SK-N-SH (cell line): ENCODE measurements around the gene SFRP5. TPM values are rescaled to one million over a fixed set of nuclear protein-coding genes. Genes with fewer than 3 reads are reported as not detected.

ENCODE experiments used
- CTCF ChIA-PET: fragments of 300-600, 350-600 bp; formaldehyde crosslinking; extraction: SDS; loops from one replicate; lab custom pipeline; 2021; lab: Yijun Ruan, JAX
- POLR2A ChIA-PET: fragments of 350-600 bp; sonication (Branson Sonifier 250); formaldehyde crosslinking; extraction: SDS; loops from one replicate; lab custom pipeline; 2020; ENCODE audit warnings: antibody characterized with exemption, inconsistent platforms; lab: Yijun Ruan, JAX
- DNase-seq: peaks from one replicate; pipeline ENCODE4 v3.0.0; 2012
- H2AFZ ChIP-seq: fragments of 200-600 bp; sonication (generic); 2 replicates; pipeline ENCODE4 v1.8.1; 2016; ENCODE audit warnings: antibody characterized with exemption, mild to moderate bottlenecking, low read depth
- H3F3A ChIP-seq: fragments of 200-600 bp; sonication (generic); replicated peaks from 2 replicates; pipeline ENCODE3; 2016; ENCODE audit warnings: antibody characterized with exemption, mild to moderate bottlenecking; ENCODE audit not compliant: insufficient read depth
- H3K27ac ChIP-seq, 2 experiments: fragments of 200-500 bp in 1 of 2; fragments of 200-600 bp in 1 of 2; sonication (Bioruptor generic) in 1 of 2; sonication (generic), shearing (Covaris generic) in 1 of 2; 2 replicates each; pipeline versions ENCODE4 v1.5.1 to v1.6.1; 2014 to 2016; ENCODE audit warnings: low read depth in 2 of 2, inconsistent platforms in 1 of 2, low read length in 1 of 2, mild to moderate bottlenecking in 1 of 2, mixed read lengths in 1 of 2
- H3K27me3 ChIP-seq: fragments of 200-600 bp; sonication (generic), shearing (Covaris generic); 2 replicates; pipeline ENCODE4 v1.6.1; 2016; ENCODE audit warnings: mixed run types; ENCODE audit not compliant: insufficient read depth
- H3K36me3 ChIP-seq, 2 experiments: fragments of 200-500 bp in 1 of 2; fragments of 200-600 bp in 1 of 2; sonication (Bioruptor generic) in 1 of 2; sonication (generic) in 1 of 2; replicated peaks in 1 of 2; 2 replicates each; pipeline versions ENCODE3 to v1.5.1; 2014 to 2016; ENCODE audit warnings: low read length in 1 of 2, mild to moderate bottlenecking in 1 of 2; ENCODE audit not compliant: insufficient read depth in 2 of 2, control insufficient read depth in 1 of 2
- H3K4me1 ChIP-seq, 2 experiments: fragments of 200-500 bp in 1 of 2; fragments of 200-600 bp in 1 of 2; sonication (Bioruptor generic) in 1 of 2; sonication (generic), shearing (Covaris generic) in 1 of 2; 2 replicates each; pipeline versions ENCODE4 v1.5.1 to v1.6.1; 2014 to 2016; ENCODE audit warnings: low read depth in 1 of 2, low read length in 1 of 2, mixed run types in 1 of 2; ENCODE audit not compliant: insufficient read depth in 2 of 2, control insufficient read depth in 1 of 2
- H3K4me2 ChIP-seq: fragments of 200-600 bp; sonication (generic), shearing (Covaris generic); 2 replicates; pipeline ENCODE4 v1.6.1; 2017; ENCODE audit warnings: mixed run types
- H3K4me3 ChIP-seq, 2 experiments: fragments of 200-500 bp in 1 of 2; fragments of 200-600 bp in 1 of 2; sonication (Bioruptor generic) in 1 of 2; sonication (generic), shearing (Covaris generic) in 1 of 2; 2 replicates each; pipeline versions ENCODE4 v1.5.1 to v1.8.1; 2014 to 2016; ENCODE audit warnings: low read depth in 2 of 2, inconsistent platforms in 1 of 2, low read length in 1 of 2, mild to moderate bottlenecking in 1 of 2, mixed read lengths in 1 of 2, moderate library complexity in 1 of 2
- H3K79me2 ChIP-seq: fragments of 200-600 bp; sonication (generic); 2 replicates; pipeline ENCODE4 v1.8.1; 2017; ENCODE audit warnings: mild to moderate bottlenecking; ENCODE audit not compliant: insufficient read depth
- H3K9ac ChIP-seq: fragments of 200-600 bp; sonication (generic); 2 replicates; pipeline ENCODE4 v1.6.1; 2017; ENCODE audit warnings: mixed run types
- H3K9me2 ChIP-seq: fragments of 200-600 bp; sonication (generic); 2 replicates; pipeline ENCODE4 v1.6.1; 2017; ENCODE audit warnings: mixed run types
- H3K9me3 ChIP-seq: fragments of 200-600 bp; sonication (generic); 2 replicates; pipeline ENCODE4 v1.6.1; 2017; ENCODE audit warnings: mixed run types, mild to moderate bottlenecking, moderate library complexity
- H4K20me1 ChIP-seq: fragments of 200-600 bp; sonication (generic); 2 replicates; pipeline ENCODE4 v1.6.1; 2017; ENCODE audit warnings: mild to moderate bottlenecking, mixed run types; ENCODE audit not compliant: insufficient read depth
- CHD2 ChIP-seq: fragments of 150-350 bp; IDR thresholded peaks from 2 replicates; pipeline ENCODE4 v1.6.1; 2018; ENCODE audit warnings: low read length; ENCODE audit not compliant: partially characterized antibody
- EP300 ChIP-seq, 2 experiments: IDR thresholded peaks; 2 replicates each; pipeline versions ENCODE4 v1.4.0 to v1.6.1; 2012; ENCODE audit warnings: borderline replicate concordance in 1 of 2, low read depth in 1 of 2, low read length in 1 of 2
- EZH2phosphoT487 ChIP-seq: fragments of 200-600 bp; sonication (generic); IDR thresholded peaks from 2 replicates; pipeline ENCODE4 v1.6.1; 2017; ENCODE audit warnings: low read depth, mixed run types, mild to moderate bottlenecking, antibody characterized with exemption, moderate library complexity, borderline replicate concordance
- FOSL2 ChIP-seq: IDR thresholded peaks from 2 replicates; pipeline ENCODE4 v1.4.0; 2012; ENCODE audit warnings: low read depth, mild to moderate bottlenecking, moderate library complexity, borderline replicate concordance
- FOXJ3 ChIP-seq: sonication (generic); formaldehyde crosslinking; IDR thresholded peaks from 2 replicates; pipeline ENCODE4 v1.5.1; 2020; ENCODE audit warnings: mild to moderate bottlenecking, missing genetic modification reagents
- FOXM1 ChIP-seq: IDR thresholded peaks from 2 replicates; pipeline ENCODE4 v1.4.0; 2012; ENCODE audit warnings: low read depth, mild to moderate bottlenecking
- GATA2 ChIP-seq: sonication (generic); formaldehyde crosslinking; IDR thresholded peaks from 2 replicates; pipeline ENCODE4 v1.5.0; 2020; ENCODE audit warnings: mild to moderate bottlenecking, missing genetic modification reagents
- IRF3 ChIP-seq: fragments of 150-350 bp; IDR thresholded peaks from 2 replicates; pipeline ENCODE4 v1.6.1; 2016; ENCODE audit warnings: mild to moderate bottlenecking, low read depth, low read length
- JUND ChIP-seq: IDR thresholded peaks from 2 replicates; pipeline ENCODE4 v1.4.0; 2012
- MAX ChIP-seq: IDR thresholded peaks from 2 replicates; pipeline ENCODE4 v1.4.0; 2012; ENCODE audit warnings: low read depth
- MEF2A ChIP-seq: IDR thresholded peaks from 2 replicates; pipeline ENCODE4 v1.4.0; 2012; ENCODE audit warnings: low read depth, borderline replicate concordance
- MXI1 ChIP-seq: IDR thresholded peaks from 2 replicates; pipeline ENCODE4 v1.6.1; 2012; ENCODE audit warnings: mild to moderate bottlenecking, low read depth, low read length, improper control_type of control experiment
- NFIC ChIP-seq: IDR thresholded peaks from 2 replicates; pipeline ENCODE4 v1.4.0; 2012; ENCODE audit warnings: borderline replicate concordance
- PBX3 ChIP-seq: IDR thresholded peaks from 2 replicates; pipeline ENCODE4; 2012
- POLR2AphosphoS5 ChIP-seq: IDR thresholded peaks from 2 replicates; pipeline ENCODE4 v1.6.1; 2012; ENCODE audit warnings: low read depth, low read length
- RAD21 ChIP-seq: IDR thresholded peaks from 2 replicates; pipeline ENCODE4 v1.6.1; 2012; ENCODE audit warnings: mild to moderate bottlenecking, low read length
- RCOR1 ChIP-seq: fragments of 150-350 bp; IDR thresholded peaks from 2 replicates; pipeline ENCODE4 v1.6.1; 2017; ENCODE audit warnings: antibody characterized with exemption, low read length
- RXRA ChIP-seq: IDR thresholded peaks from 2 replicates; pipeline ENCODE4 v1.4.0; 2012; ENCODE audit warnings: low read depth, mild to moderate bottlenecking, borderline replicate concordance
- SIN3A ChIP-seq: IDR thresholded peaks from 2 replicates; pipeline ENCODE4 v1.6.1; 2012; ENCODE audit warnings: low read depth, mild to moderate bottlenecking, low read length, moderate library complexity, borderline replicate concordance
- TEAD4 ChIP-seq: IDR thresholded peaks from 2 replicates; pipeline ENCODE4 v1.4.0; 2012; ENCODE audit warnings: mild to moderate bottlenecking, borderline replicate concordance; ENCODE audit not compliant: insufficient read depth
- USF2 ChIP-seq: fragments of 150-350 bp; IDR thresholded peaks from 2 replicates; pipeline ENCODE4 v1.6.1; 2017; ENCODE audit warnings: antibody characterized with exemption, low read length, low read depth, borderline replicate concordance
- WGBS: methylation state at CpG from one replicate; pipeline ENCODE4 v1.1.6; 2017; ENCODE audit warnings: low lambda C conversion rate; 5-methylcytosine and 5-hydroxymethylcytosine counted together
- polyA plus RNA-seq, 3 experiments: library from polyadenylated mRNA; depleted of rRNA; stranded (reverse); fragments of >200 nt; gene quantifications; 2 replicates each; pipeline ENCODE4 v1.2.3, GENCODE V29; 2012

SFRP5 gene
- polyA plus RNA-seq, 1 of the 3 experiments (the other 2 are of a cell fraction), result not detected

- ChIA-PET POLR2A (interaction anchor here (0.6 to 1.1 kb wide), 3 partner anchors 45 to 94 kb away, joined by 3 to 6 read pairs (median 3); no protein-coding TSS in a partner anchor), CTCF (interaction anchor here (0.7 to 7.6 kb wide), 8 partner anchors 8 to 99 kb away, joined by 3 to 58 read pairs (median 7); partner anchors contain the start of gene SFRP5)
Observed at GRCh38 chr10:97782455-97783228, 10.8 kb upstream of the SFRP5 start.

GRCh38 chr10:97781618-97782331 lies 10.0 kb upstream of the SFRP5 start:
- Histone ChIP-seq H3K9me2 (no peaks in the 10 kb centered on the region), H3K4me3 (no peak overlapping the region), H3K4me2 (no peak overlapping the region), H3K79me2 (no peaks in the 10 kb centered on the region), H3F3A (no peaks in the 10 kb centered on the region), H3K9me3 (no peaks in the 10 kb centered on the region), H3K9ac (no peak overlapping the region), H2AFZ (no peak overlapping the region), H3K36me3 (no peaks in the 10 kb centered on the region), H4K20me1 (no peaks in the 10 kb centered on the region), H3K27me3 (no peaks in the 10 kb centered on the region; the same call in 1 of the 2 replicates), H3K27ac (peak overlapping the region in 1 of 2 experiments; percentile 91; a peak in 2 of 4 replicates), H3K4me1 (peaks cover 0 to 36% of the 10 kb centered on the region in 2 experiments; a peak in 2 of 4 replicates)
- CTCF ChIA-PET, result interaction anchor here (0.9 to 7.6 kb wide), 10 partner anchors 9 to 264 kb away, joined by 3 to 58 read pairs (median 7); partner anchors contain the start of gene SFRP5
- 45% methylated on average over 10 of the region's 14 CpGs for WGBS
- DNase-seq, result peak; percentile 57
- POLR2A ChIA-PET, result interaction anchor here (0.9 to 1.1 kb wide), 3 partner anchors 46 to 88 kb away, joined by 3 to 6 read pairs (median 3); no protein-coding TSS in a partner anchor
- no peak for TF ChIP-seq SIN3A
- no peak for TF ChIP-seq RAD21
- no peak for TF ChIP-seq MXI1
- TF ChIP-seq JUND, result no peak
- TF ChIP-seq FOXM1, result no peak
- TF ChIP-seq RXRA, result no peak
- TF ChIP-seq IRF3, result no peak
- no peak for TF ChIP-seq FOSL2
- no peak for TF ChIP-seq TEAD4
- TF ChIP-seq MAX, result no peak
- no peak for TF ChIP-seq POLR2AphosphoS5
- no peak for TF ChIP-seq NFIC
- peak; percentile 89 for TF ChIP-seq GATA2 (CRISPR knock-in tag)
- no peak for TF ChIP-seq USF2
- TF ChIP-seq CHD2, result peak; percentile 29
- TF ChIP-seq EZH2phosphoT487, result no peak
- TF ChIP-seq PBX3, result no peak
- no peak for TF ChIP-seq MEF2A

More at GRCh38 chr10:97782455-97783228, 10.8 kb upstream of the SFRP5 start:
- Histone ChIP-seq H3K79me2 (no peaks in the 10 kb centered on the region), H3K9me3 (no peaks in the 10 kb centered on the region), H3K27me3 (no peaks in the 10 kb centered on the region; the same call in 1 of the 2 replicates), H3K36me3 (no peaks in the 10 kb centered on the region), H3K9ac (no peak overlapping the region), H4K20me1 (no peaks in the 10 kb centered on the region), H2AFZ (no peak overlapping the region), H3K4me1 (peaks cover 0 to 36% of the 10 kb centered on the region in 2 experiments; a peak in 2 of 4 replicates), H3K27ac (peak overlapping the region in 1 of 2 experiments; percentile 91; a peak in 2 of 4 replicates), H3F3A (no peaks in the 10 kb centered on the region), H3K4me3 (no peak overlapping the region), H3K4me2 (no peak overlapping the region), H3K9me2 (no peaks in the 10 kb centered on the region)
- peak; percentile 50 for DNase-seq
- TF ChIP-seq GATA2 (CRISPR knock-in tag) (peak; percentile 78), FOXJ3 (CRISPR knock-in tag) (no peak), RCOR1 (0 out of 2 replicates have a peak, but pooled peaks have one; percentile 35), EP300 (IDR thresholded peaks at IDR 0.05; ENCODE audit: borderline replicate concordance in 1 of 2, low read depth in 1 of 2, low read length in 1 of 2) (peak in 1 of 2 experiments; percentile 63; a peak in 2 of 4 replicates)
- 61% methylated on average over 11 of the region's 11 CpGs for WGBS
